PFSK-1 (cell line): ENCODE measurements around the gene TNFRSF19.

Experiments
- FOXP2 ChIP-seq: optimal IDR thresholded peaks from 2 replicates; pipeline ENCODE3; 2011; ENCODE audit warnings: borderline replicate concordance, control low read depth, inconsistent platforms; ENCODE audit not compliant: insufficient read depth; ENCODE audit errors: extremely low read length, extremely low read depth
- POLR2AphosphoS5 ChIP-seq: IDR thresholded peaks from 2 replicates; pipeline ENCODE4 v1.6.1; 2012; ENCODE audit warnings: low read depth, mild to moderate bottlenecking, control low read depth, low read length, moderate library complexity
- REST ChIP-seq, 2 experiments: IDR thresholded peaks; 2 replicates each; pipeline versions ENCODE4 v1.6.1 to v1.8.0; 2011 to 2012; ENCODE audit warnings: low read depth in 2 of 2, low read length in 2 of 2, control low read depth in 1 of 2, inconsistent platforms in 1 of 2, mild to moderate bottlenecking in 1 of 2, moderate library complexity in 1 of 2; ENCODE audit not compliant: insufficient read depth in 1 of 2
- SIN3A ChIP-seq: IDR thresholded peaks from 2 replicates; pipeline ENCODE4 v1.6.1; 2012; ENCODE audit warnings: mild to moderate bottlenecking, low read length, moderate library complexity, borderline replicate concordance; ENCODE audit not compliant: insufficient read depth
- TAF1 ChIP-seq: IDR thresholded peaks from 2 replicates; pipeline ENCODE4 v1.6.1; 2012; ENCODE audit warnings: low read length, control low read depth, borderline replicate concordance; ENCODE audit not compliant: insufficient read depth

The TNFRSF19 gene

GRCh38 chr13:23692816-23693215 lies 122.6 kb downstream of the TNFRSF19 start:
- TF ChIP-seq REST (IDR thresholded peaks at IDR 0.05; ENCODE audit: insufficient read depth in 1 of 2, low read depth in 2 of 2, low read length in 2 of 2): no peak
- TF ChIP-seq TAF1: no peak
- TF ChIP-seq FOXP2: no peak
- TF ChIP-seq POLR2AphosphoS5: no peak
- no peak for TF ChIP-seq SIN3A

- no peak for TF ChIP-seq TAF1
- no peak for TF ChIP-seq POLR2AphosphoS5
- TF ChIP-seq FOXP2: no peak
- TF ChIP-seq SIN3A: no peak
- TF ChIP-seq REST (IDR thresholded peaks at IDR 0.05; ENCODE audit: insufficient read depth in 1 of 2, low read depth in 2 of 2, low read length in 2 of 2): no peak
These were observed 125.0 kb downstream of the TNFRSF19 start for GRCh38 chr13:23695196-23695595.

GRCh38 chr13:23695711-23696464 lies 125.7 kb downstream of the TNFRSF19 start:
- no peak for TF ChIP-seq SIN3A
- no peak for TF ChIP-seq FOXP2
- no peak for TF ChIP-seq REST (IDR thresholded peaks at IDR 0.05; ENCODE audit: insufficient read depth in 1 of 2, low read depth in 2 of 2, low read length in 2 of 2)
- no peak for TF ChIP-seq TAF1
- no peak for TF ChIP-seq POLR2AphosphoS5

GRCh38 chr13:23696610-23697009 lies 126.4 kb downstream of the TNFRSF19 start:
- TF ChIP-seq REST (IDR thresholded peaks at IDR 0.05; ENCODE audit: insufficient read depth in 1 of 2, low read depth in 2 of 2, low read length in 2 of 2): no peak
- TF ChIP-seq TAF1: no peak
- no peak for TF ChIP-seq POLR2AphosphoS5
- no peak for TF ChIP-seq FOXP2
- TF ChIP-seq SIN3A: no peak
